Urothelium cell line (cell line): ENCODE data around the gene INPPL1.
A peak's percentile ranks its signal among the peaks of the same experiment; 100 is the strongest.
"Not testable (repeated sequence)": the region's sequence is repeated elsewhere in the genome, so short reads cannot be mapped to it uniquely, and the experiment has no call there.

Experiments
- DNase-seq: peaks from one replicate; pipeline ENCODE4 v3.0.0; 2011; ENCODE audit warnings: low spot score, mixed read lengths
- FAIRE-seq: peaks from 2 replicates; lab custom pipeline; 2011; peaks lifted over from hg19 to GRCh38; lab: Jason Lieb, UNC

The INPPL1 gene

GRCh38 chr11:72224564-72225410 lies at the start of gene INPPL1:
INPPL1 (plus strand) TSS chr11:72224767; CDS start chr11:72224985, 218 bp downstream.
- DNase-seq, result peak; percentile 44
- no peak for FAIRE-seq

- no peak for FAIRE-seq
- DNase-seq, result no peak
Measured at GRCh38 chr11:72177656-72178055, 46.9 kb upstream of the INPPL1 start.

- DNase-seq (no peak), FAIRE-seq (no peak)
Measured at GRCh38 chr11:72179049-72179803, 45.3 kb upstream of the INPPL1 start.

- no peak for FAIRE-seq
- no peak for DNase-seq
Measured at GRCh38 chr11:72179804-72180396, 44.7 kb upstream of the INPPL1 start.

- peak; percentile 46 for FAIRE-seq
- not testable (repeated sequence) for DNase-seq
Measured at GRCh38 chr11:72180892-72181552, 43.5 kb upstream of the INPPL1 start.

GRCh38 chr11:72181553-72181958 lies 43.0 kb upstream of the INPPL1 start:
- not testable (repeated sequence) for FAIRE-seq

GRCh38 chr11:72188267-72188666 lies 36.3 kb upstream of the INPPL1 start:
- FAIRE-seq, result no peak
- no peak for DNase-seq

More at GRCh38 chr11:72181553-72181958, 43.0 kb upstream of the INPPL1 start:
- DNase-seq, result not testable (repeated sequence)

GRCh38 chr11:72189455-72190250 lies 34.9 kb upstream of the INPPL1 start:
- DNase-seq, result no peak
- no peak for FAIRE-seq

- DNase-seq (no peak), FAIRE-seq (no peak)
Measured at GRCh38 chr11:72190631-72191071, 33.9 kb upstream of the INPPL1 start.

- DNase-seq (peak; percentile 79), FAIRE-seq (peak; percentile 81)
Measured at GRCh38 chr11:72191961-72192381, 32.6 kb upstream of the INPPL1 start, which contains the start of gene FOLR1. FOLR1 (plus strand) TSS chr11:72192140; CDS start chr11:72192174, 34 bp downstream.

GRCh38 chr11:72195518-72196270 lies 28.9 kb upstream of the INPPL1 start:
- DNase-seq, result no peak
- FAIRE-seq, result no peak

GRCh38 chr11:72201445-72201844 lies 23.1 kb upstream of the INPPL1 start:
- not testable (repeated sequence) for DNase-seq
- FAIRE-seq, result peak; percentile 100

GRCh38 chr11:72202571-72202970 lies 22.0 kb upstream of the INPPL1 start:
- FAIRE-seq (no peak), DNase-seq (no peak)

- FAIRE-seq (no peak), DNase-seq (no peak)
Measured at GRCh38 chr11:72203163-72203562, 21.4 kb upstream of the INPPL1 start.

GRCh38 chr11:72204886-72205285 lies 19.7 kb upstream of the INPPL1 start:
- no peak for DNase-seq
- FAIRE-seq, result no peak

GRCh38 chr11:72206794-72207193 lies 17.8 kb upstream of the INPPL1 start:
- not testable (repeated sequence) for FAIRE-seq, DNase-seq

GRCh38 chr11:72208281-72208680 lies 16.3 kb upstream of the INPPL1 start:
- FAIRE-seq (no peak), DNase-seq (no peak)

- DNase-seq, result no peak
- peak; percentile 27 for FAIRE-seq
Measured at GRCh38 chr11:72209101-72209500, 15.5 kb upstream of the INPPL1 start.

GRCh38 chr11:72216638-72217037 lies 7.9 kb upstream of the INPPL1 start, which contains the start of gene FOLR2:
FOLR2 (plus strand) TSS chr11:72216794; CDS start chr11:72218585, 1,791 bp downstream.
- DNase-seq, result no peak
- no peak for FAIRE-seq
